ENCODE data around the gene POLD3. TPM values are rescaled to one million over a fixed set of nuclear protein-coding genes. Genes with fewer than 3 reads are reported as not detected.
A peak's percentile ranks its signal among the peaks of the same experiment; 100 is the strongest.
"Not testable (repeated sequence)": the region's sequence is repeated elsewhere in the genome, so short reads cannot be mapped to it uniquely, and the experiment has no call there.

The POLD3 gene
- polyA plus RNA-seq, 2 of the 4 experiments (the other 2 are of a cell fraction): 20.7 to 36.3 TPM

DNA sequence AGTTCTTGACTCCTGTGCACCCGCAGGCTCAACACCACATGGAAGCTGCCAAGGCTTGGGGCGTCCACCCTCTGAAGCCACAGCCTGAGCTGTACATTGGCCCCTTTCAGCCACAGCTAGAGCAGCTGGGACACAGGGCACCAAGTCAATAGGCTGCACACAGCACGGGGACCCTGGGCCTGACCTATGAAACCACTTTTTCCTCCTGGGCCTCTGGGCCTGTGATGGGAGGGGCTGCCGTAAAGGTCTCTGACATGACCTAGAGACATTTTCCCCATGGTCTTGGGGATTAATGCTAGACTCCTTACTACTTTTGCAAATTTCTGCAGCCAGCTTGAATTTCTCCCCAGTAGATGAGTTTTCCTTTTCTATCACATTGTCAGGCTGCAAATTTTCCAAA, 66.7 kb downstream of the POLD3 start:
- H3K4me3 ChIP-seq; H3K9me3 ChIP-seq; POLR2A ChIA-PET; FAIRE-seq; CTCF ChIA-PET; ATAC-seq; H3K4me2 ChIP-seq; H3K4me1 ChIP-seq; H3K27ac ChIP-seq; DNase-seq (ENCODE audit: low read depth in 1 of 2, low spot score in 1 of 2): not testable (repeated sequence)
- 67% methylated on average over 3 of the region's 4 CpGs for WGBS (ENCODE audit: missing lambda C conversion rate)
- TF ChIP-seq ZFP36 (IDR thresholded peaks at IDR 0.05; ENCODE audit: borderline replicate concordance, partially characterized antibody): peak; percentile 30

DNA sequence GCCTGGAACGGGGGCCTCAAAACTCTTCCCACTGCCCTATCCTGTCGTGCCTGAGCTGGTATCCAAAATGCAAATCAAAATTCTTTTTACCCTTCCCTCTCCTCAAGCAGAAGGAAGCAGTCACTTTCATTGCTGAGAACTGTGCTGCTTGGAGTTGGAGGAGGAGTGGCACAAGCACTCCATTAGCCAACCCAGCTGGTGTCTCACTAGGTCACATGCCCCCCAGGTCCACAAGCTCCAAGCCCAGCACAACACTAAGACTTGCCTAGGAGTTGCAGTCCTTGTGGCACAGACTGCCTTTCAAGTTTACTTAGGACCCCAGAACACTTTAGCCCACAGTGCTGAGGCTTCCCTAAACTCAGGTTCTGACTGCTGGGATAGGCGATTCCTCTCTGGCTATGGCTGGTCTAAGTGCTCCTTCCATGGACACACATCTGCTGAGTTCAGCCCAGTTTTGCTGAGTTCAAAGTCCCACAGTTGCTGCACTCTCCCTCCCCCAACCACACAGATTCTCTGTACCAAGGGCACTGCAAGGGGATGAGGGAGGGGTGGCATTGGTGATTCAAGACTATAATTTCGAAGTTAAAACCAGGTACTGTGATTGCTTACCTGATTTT, 70.2 kb downstream of the POLD3 start:
- peak overlapping the region in 1 of 2 experiments; percentile 42; a peak in 3 of 6 replicates for H3K27ac ChIP-seq
- no peaks in the 10 kb centered on the region for H3K4me1 ChIP-seq
- CTCF ChIA-PET: interaction anchor here (1.2 to 1.3 kb wide), 3 partner anchors 28 to 209 kb away, joined by 3 to 5 read pairs (median 4); no protein-coding TSS in a partner anchor
- 0 out of 3 replicates have a peak, but pooled peaks cover 4% of the 10 kb centered on the region for H3K9me3 ChIP-seq
- no peak overlapping the region for H3K4me2 ChIP-seq
- no peak for DNase-seq (ENCODE audit: low read depth in 1 of 2, low spot score in 1 of 2)
- H3K4me3 ChIP-seq: no peak overlapping the region
- FAIRE-seq: no peak
- POLR2A ChIA-PET: no interaction called here
- TF ChIP-seq ZFP36 (IDR thresholded peaks at IDR 0.05; ENCODE audit: borderline replicate concordance, partially characterized antibody) (no peak), KDM5A (IDR thresholded peaks at IDR 0.05) (no peak), MAZ (IDR thresholded peaks at IDR 0.05; ENCODE audit: borderline replicate concordance, low read depth, low read length) (no peak), BHLHE40 (IDR thresholded peaks at IDR 0.05; ENCODE audit: low read depth, low read length) (no peak)
- TF ChIP-seq, protein P1, sequence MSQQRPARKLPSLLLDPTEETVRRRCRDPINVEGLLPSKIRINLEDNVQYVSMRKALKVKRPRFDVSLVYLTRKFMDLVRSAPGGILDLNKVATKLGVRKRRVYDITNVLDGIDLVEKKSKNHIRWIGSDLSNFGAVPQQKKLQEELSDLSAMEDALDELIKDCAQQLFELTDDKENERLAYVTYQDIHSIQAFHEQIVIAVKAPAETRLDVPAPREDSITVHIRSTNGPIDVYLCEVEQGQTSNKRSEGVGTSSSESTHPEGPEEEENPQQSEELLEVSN (IDR thresholded peaks at IDR 0.05; ENCODE audit: borderline replicate concordance, low read depth): no peak
- ATAC-seq: no peak
- 95% methylated on average over 4 of the region's 4 CpGs for WGBS (ENCODE audit: missing lambda C conversion rate)

DNA sequence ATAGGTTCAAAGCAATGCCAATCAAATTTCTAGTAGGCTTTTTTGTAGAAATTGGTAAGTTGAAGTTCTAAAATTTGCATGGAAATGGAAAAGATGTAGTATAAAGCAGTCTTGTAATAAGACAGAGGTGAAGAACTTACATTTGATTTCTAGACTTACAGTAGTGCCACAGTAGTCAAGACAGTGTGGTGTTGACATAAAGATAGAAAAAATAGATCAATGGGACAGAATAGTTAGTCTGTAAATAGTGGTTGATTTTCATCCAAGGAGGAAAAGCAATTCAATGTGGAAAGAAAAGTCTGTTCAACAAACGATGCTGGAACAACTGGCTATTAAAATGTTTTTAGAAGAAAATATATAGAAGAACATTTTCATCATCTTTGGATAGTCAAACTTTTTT, 70.9 kb downstream of the POLD3 start:
- no peak for ATAC-seq
- 89% methylated on average over 1 of the region's 1 CpG for WGBS (ENCODE audit: missing lambda C conversion rate)
- Histone ChIP-seq H3K4me2 (no peak overlapping the region), H3K4me1 (no peaks in the 10 kb centered on the region), H3K4me3 (no peak overlapping the region), H3K9me3 (0 out of 3 replicates have a peak, but pooled peaks cover 4% of the 10 kb centered on the region), H3K27ac (no peak overlapping the region)
- DNase-seq (ENCODE audit: low read depth in 1 of 2, low spot score in 1 of 2): no peak
- TF ChIP-seq, protein P2, sequence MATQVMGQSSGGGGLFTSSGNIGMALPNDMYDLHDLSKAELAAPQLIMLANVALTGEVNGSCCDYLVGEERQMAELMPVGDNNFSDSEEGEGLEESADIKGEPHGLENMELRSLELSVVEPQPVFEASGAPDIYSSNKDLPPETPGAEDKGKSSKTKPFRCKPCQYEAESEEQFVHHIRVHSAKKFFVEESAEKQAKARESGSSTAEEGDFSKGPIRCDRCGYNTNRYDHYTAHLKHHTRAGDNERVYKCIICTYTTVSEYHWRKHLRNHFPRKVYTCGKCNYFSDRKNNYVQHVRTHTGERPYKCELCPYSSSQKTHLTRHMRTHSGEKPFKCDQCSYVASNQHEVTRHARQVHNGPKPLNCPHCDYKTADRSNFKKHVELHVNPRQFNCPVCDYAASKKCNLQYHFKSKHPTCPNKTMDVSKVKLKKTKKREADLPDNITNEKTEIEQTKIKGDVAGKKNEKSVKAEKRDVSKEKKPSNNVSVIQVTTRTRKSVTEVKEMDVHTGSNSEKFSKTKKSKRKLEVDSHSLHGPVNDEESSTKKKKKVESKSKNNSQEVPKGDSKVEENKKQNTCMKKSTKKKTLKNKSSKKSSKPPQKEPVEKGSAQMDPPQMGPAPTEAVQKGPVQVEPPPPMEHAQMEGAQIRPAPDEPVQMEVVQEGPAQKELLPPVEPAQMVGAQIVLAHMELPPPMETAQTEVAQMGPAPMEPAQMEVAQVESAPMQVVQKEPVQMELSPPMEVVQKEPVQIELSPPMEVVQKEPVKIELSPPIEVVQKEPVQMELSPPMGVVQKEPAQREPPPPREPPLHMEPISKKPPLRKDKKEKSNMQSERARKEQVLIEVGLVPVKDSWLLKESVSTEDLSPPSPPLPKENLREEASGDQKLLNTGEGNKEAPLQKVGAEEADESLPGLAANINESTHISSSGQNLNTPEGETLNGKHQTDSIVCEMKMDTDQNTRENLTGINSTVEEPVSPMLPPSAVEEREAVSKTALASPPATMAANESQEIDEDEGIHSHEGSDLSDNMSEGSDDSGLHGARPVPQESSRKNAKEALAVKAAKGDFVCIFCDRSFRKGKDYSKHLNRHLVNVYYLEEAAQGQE (IDR thresholded peaks at IDR 0.05): no peak
- no peak for TF ChIP-seq BHLHE40 (IDR thresholded peaks at IDR 0.05; ENCODE audit: low read depth, low read length)
- TF ChIP-seq RARB (CRISPR knock-in tag; IDR thresholded peaks at IDR 0.05): no peak
- TF ChIP-seq ESRRA (IDR thresholded peaks at IDR 0.05; ENCODE audit: borderline replicate concordance, low read length): no peak
- no peak for TF ChIP-seq ZNF302 (CRISPR knock-in tag; IDR thresholded peaks at IDR 0.05)
- TF ChIP-seq, protein P3, sequence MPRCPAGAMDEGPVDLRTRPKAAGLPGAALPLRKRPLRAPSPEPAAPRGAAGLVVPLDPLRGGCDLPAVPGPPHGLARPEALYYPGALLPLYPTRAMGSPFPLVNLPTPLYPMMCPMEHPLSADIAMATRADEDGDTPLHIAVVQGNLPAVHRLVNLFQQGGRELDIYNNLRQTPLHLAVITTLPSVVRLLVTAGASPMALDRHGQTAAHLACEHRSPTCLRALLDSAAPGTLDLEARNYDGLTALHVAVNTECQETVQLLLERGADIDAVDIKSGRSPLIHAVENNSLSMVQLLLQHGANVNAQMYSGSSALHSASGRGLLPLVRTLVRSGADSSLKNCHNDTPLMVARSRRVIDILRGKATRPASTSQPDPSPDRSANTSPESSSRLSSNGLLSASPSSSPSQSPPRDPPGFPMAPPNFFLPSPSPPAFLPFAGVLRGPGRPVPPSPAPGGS (IDR thresholded peaks at IDR 0.05): no peak
- no peak for TF ChIP-seq MYC (IDR thresholded peaks at IDR 0.05; ENCODE audit: borderline replicate concordance, low read length)
- TF ChIP-seq, protein P1 (IDR thresholded peaks at IDR 0.05; ENCODE audit: borderline replicate concordance, low read depth): no peak
- no peak for TF ChIP-seq SMC3 (IDR thresholded peaks at IDR 0.05)
- TF ChIP-seq KDM1A (IDR thresholded peaks at IDR 0.05; ENCODE audit: low read depth): no peak
- no peak for TF ChIP-seq TFCP2L1 (CRISPR knock-in tag; IDR thresholded peaks at IDR 0.05)
- no peak for TF ChIP-seq CHD2 (IDR thresholded peaks at IDR 0.05; ENCODE audit: low read length, partially characterized antibody)
- no peak for TF ChIP-seq ZSCAN20 (CRISPR knock-in tag; IDR thresholded peaks at IDR 0.05)
- POLR2A ChIA-PET: no interaction called here
- CTCF ChIA-PET: interaction anchor here (2.1 to 3.7 kb wide), 2 partner anchors 9 to 63 kb away, joined by 5 to 19 read pairs; no protein-coding TSS in a partner anchor
- no peak for FAIRE-seq

Data from A549 (cell line).